ENCODE measurements around the gene MYO1H. TPM values are rescaled to one million over a fixed set of nuclear protein-coding genes. Genes with fewer than 3 reads are reported as not detected.

Gene MYO1H
- total and polyA plus RNA-seq, 2 of the 13 experiments (the other 11 are each of a cell fraction or from before 2014, with no cell fraction given), result not detected

DNA sequence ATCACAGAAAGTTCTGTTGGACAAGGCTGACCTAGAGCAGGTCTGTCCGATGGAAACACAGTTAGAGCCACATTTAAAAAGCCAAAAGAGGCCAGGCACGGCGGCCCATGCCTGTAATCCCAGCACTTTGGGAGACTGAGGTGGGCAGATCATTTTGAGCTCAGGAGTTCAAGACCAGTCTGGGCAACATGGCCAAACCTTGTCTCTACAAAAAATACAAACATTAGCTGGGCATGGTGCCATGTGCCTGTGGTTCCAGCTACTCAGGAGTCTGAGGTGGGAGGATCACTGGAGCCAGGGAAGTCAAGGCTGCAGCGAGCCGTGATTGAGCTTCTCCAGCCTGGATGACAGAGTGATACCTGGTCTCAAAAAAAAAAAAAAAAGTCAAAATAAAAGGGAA lies 144.7 kb downstream of the MYO1H start:
- CTCF ChIA-PET (ENCODE audit: low intra/inter-chr PET ratio, low total read pairs), result no interaction called here
- TF ChIP-seq ZNF446 (CRISPR knock-in tag; IDR thresholded peaks at IDR 0.05) (no peak), ZNF674 (CRISPR knock-in tag; IDR thresholded peaks at IDR 0.05; ENCODE audit: low read depth) (no peak), SCMH1 (CRISPR knock-in tag; IDR thresholded peaks at IDR 0.05; ENCODE audit: borderline replicate concordance) (no peak), ZBTB44 (CRISPR knock-in tag; IDR thresholded peaks at IDR 0.05) (no peak), NCOA5 (CRISPR knock-in tag; IDR thresholded peaks at IDR 0.05) (no peak), TMF1 (CRISPR knock-in tag; IDR thresholded peaks at IDR 0.05; ENCODE audit: low read depth) (no peak), SIN3B (IDR thresholded peaks at IDR 0.05; ENCODE audit: low read length) (no peak), CEBPB (IDR thresholded peaks at IDR 0.05; ENCODE audit: borderline replicate concordance, low read depth, low read length) (no peak), ZNF652 (CRISPR knock-in tag; IDR thresholded peaks at IDR 0.05; ENCODE audit: borderline replicate concordance, low read depth) (no peak), ZSCAN9 (CRISPR knock-in tag; IDR thresholded peaks at IDR 0.05; ENCODE audit: borderline replicate concordance) (no peak), ZNF557 (CRISPR knock-in tag; IDR thresholded peaks at IDR 0.05) (no peak), HMG20A (CRISPR knock-in tag; IDR thresholded peaks at IDR 0.05; ENCODE audit: borderline replicate concordance) (no peak), NR2C2 (CRISPR knock-in tag; IDR thresholded peaks at IDR 0.05; ENCODE audit: borderline replicate concordance) (no peak)
- TF ChIP-seq, protein P1, sequence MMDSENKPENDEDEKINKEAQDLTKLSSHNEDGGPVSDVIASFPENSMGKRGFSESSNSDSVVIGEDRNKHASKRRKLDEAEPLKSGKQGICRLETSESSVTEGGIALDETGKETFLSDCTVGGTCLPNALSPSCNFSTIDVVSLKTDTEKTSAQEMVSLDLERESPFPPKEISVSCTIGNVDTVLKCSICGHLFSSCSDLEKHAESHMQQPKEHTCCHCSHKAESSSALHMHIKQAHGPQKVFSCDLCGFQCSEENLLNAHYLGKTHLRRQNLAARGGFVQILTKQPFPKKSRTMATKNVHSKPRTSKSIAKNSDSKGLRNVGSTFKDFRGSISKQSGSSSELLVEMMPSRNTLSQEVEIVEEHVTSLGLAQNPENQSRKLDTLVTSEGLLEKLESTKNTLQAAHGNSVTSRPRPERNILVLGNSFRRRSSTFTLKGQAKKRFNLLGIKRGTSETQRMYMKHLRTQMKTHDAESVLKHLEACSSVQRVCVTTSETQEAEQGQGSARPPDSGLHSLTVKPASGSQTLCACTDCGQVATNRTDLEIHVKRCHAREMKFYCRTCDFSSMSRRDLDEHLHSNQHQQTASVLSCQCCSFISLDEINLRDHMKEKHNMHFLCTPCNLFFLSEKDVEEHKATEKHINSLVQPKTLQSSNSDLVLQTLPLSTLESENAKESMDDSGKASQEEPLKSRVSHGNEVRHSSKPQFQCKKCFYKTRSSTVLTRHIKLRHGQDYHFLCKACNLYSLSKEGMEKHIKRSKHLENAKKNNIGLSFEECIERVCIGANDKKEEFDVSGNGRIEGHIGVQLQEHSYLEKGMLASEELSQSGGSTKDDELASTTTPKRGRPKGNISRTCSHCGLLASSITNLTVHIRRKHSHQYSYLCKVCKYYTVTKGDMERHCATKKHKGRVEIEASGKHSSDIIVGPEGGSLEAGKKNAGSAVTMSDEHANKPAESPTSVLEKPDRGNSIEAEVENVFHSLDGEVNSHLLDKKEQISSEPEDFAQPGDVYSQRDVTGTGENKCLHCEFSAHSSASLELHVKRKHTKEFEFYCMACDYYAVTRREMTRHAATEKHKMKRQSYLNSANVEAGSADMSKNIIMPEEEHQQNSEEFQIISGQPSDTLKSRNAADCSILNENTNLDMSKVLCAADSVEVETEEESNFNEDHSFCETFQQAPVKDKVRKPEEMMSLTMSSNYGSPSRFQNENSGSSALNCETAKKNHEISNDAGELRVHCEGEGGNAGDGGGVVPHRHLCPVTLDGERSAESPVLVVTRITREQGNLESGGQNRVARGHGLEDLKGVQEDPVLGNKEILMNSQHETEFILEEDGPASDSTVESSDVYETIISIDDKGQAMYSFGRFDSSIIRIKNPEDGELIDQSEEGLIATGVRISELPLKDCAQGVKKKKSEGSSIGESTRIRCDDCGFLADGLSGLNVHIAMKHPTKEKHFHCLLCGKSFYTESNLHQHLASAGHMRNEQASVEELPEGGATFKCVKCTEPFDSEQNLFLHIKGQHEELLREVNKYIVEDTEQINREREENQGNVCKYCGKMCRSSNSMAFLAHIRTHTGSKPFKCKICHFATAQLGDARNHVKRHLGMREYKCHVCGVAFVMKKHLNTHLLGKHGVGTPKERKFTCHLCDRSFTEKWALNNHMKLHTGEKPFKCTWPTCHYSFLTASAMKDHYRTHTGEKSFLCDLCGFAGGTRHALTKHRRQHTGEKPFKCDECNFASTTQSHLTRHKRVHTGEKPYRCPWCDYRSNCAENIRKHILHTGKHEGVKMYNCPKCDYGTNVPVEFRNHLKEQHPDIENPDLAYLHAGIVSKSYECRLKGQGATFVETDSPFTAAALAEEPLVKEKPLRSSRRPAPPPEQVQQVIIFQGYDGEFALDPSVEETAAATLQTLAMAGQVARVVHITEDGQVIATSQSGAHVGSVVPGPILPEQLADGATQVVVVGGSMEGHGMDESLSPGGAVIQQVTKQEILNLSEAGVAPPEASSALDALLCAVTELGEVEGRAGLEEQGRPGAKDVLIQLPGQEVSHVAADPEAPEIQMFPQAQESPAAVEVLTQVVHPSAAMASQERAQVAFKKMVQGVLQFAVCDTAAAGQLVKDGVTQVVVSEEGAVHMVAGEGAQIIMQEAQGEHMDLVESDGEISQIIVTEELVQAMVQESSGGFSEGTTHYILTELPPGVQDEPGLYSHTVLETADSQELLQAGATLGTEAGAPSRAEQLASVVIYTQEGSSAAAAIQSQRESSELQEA (CRISPR knock-in tag; IDR thresholded peaks at IDR 0.05; ENCODE audit: not compliant biosample characterization), result no peak
- DNase-seq (ENCODE audit: low spot score), result no peak
- H3K9me3 ChIP-seq (ENCODE audit: low read length), result no peaks in the 10 kb centered on the region
- no peaks in the 10 kb centered on the region for H3K27me3 ChIP-seq (ENCODE audit: control insufficient read depth in 1 of 2, insufficient read depth in 2 of 2, low read length in 2 of 2)
- H3K27ac ChIP-seq (ENCODE audit: extremely low read length, insufficient read depth, low read length), result no peak overlapping the region
- peaks cover 26% of the 10 kb centered on the region for H3K4me1 ChIP-seq (ENCODE audit: insufficient read depth, low read length)
- no peaks in the 10 kb centered on the region for H3K79me2 ChIP-seq (ENCODE audit: insufficient read depth, low read length)
- no peaks in the 10 kb centered on the region for H4K20me1 ChIP-seq (ENCODE audit: insufficient read depth, low read length)
- peaks cover 15 to 44% of the 10 kb centered on the region in 2 experiments for H3K36me3 ChIP-seq (replicated peaks in 1 of 2; ENCODE audit: control insufficient read depth in 1 of 2, insufficient read depth in 2 of 2, low read length in 2 of 2)
- 88% methylated on average over 5 of the region's 5 CpGs for WGBS (ENCODE audit: low lambda C conversion rate)
- no peak overlapping the region for H2AFZ ChIP-seq (ENCODE audit: low read length)
- no TSS peak for BruUV-seq (replicated peaks)
- intact Hi-C loops (cut with micrococcal nuclease; ENCODE audit: unreplicated experiment), result no loop called here
- no peak for FAIRE-seq
- ATAC-seq, result no peak
- no peak overlapping the region for H3K4me3 ChIP-seq (replicated peaks in 1 of 3; ENCODE audit: insufficient read depth in 1 of 3, low read depth in 2 of 3, low read length in 3 of 3)
- H3K9ac ChIP-seq (ENCODE audit: insufficient read depth, low read depth, low read length), result no peak overlapping the region
- in situ Hi-C loops (cut with HindIII; ENCODE audit: extremely low pct_ligation_motif_present, low pct_unique_long_range_greater_than_20kb), result no loop called here
- no peak overlapping the region for H3K4me2 ChIP-seq (ENCODE audit: low read depth, low read length)
- POLR2A ChIA-PET, result interaction anchor here (2.4 kb wide), 1 partner anchor 15 kb away, joined by 18 read pairs; the partner anchor contains the start of genes KCTD10 and UBE3B

Data from HepG2 (cell line).